Activated T-helper 1 cell treated with anti-CD3 and anti-CD28 coated beads, Interleukin-2, amount 50 U/mL, for 16 hours (primary cell): ENCODE data around the gene ZNF429.
"Not testable (repeated sequence)": the region's sequence is repeated elsewhere in the genome, so short reads cannot be mapped to it uniquely, and the experiment has no call there.

Experiments used
- DNase-seq, 2 donors: peaks; one replicate each; pipeline ENCODE4 v3.0.0-alpha.2; 2020; ENCODE audit warnings: low read depth in 1 of 2, low spot score in 1 of 2

ZNF429 gene

GRCh38 chr19:21512609-21513008 is 7.2 kb downstream of the ZNF429 start:
- not testable (repeated sequence) for DNase-seq

- DNase-seq: no peak
Measured at GRCh38 chr19:21513651-21514050, 8.2 kb downstream of the ZNF429 start.

GRCh38 chr19:21519488-21519887 is 14.1 kb downstream of the ZNF429 start:
- no peak for DNase-seq

GRCh38 chr19:21532904-21533303 is 27.5 kb downstream of the ZNF429 start:
- no peak for DNase-seq

- DNase-seq: not testable (repeated sequence)
Measured at GRCh38 chr19:21536741-21537290, 31.4 kb downstream of the ZNF429 start.

- no peak for DNase-seq
Measured at GRCh38 chr19:21559444-21559843, 54.0 kb downstream of the ZNF429 start.

GRCh38 chr19:21564406-21564805 is 59.0 kb downstream of the ZNF429 start:
- no peak for DNase-seq

- DNase-seq: no peak
Measured at GRCh38 chr19:21566073-21566472, 60.7 kb downstream of the ZNF429 start.

GRCh38 chr19:21567806-21568205 is 62.4 kb downstream of the ZNF429 start:
- DNase-seq: not testable (repeated sequence)

GRCh38 chr19:21568816-21569493 is 63.6 kb downstream of the ZNF429 start:
- DNase-seq: peak; percentile 30 to 46

- DNase-seq: no peak
Measured at GRCh38 chr19:21569494-21569865, 64.1 kb downstream of the ZNF429 start.

- DNase-seq: no peak
Measured at GRCh38 chr19:21571316-21571715, 65.9 kb downstream of the ZNF429 start.

- DNase-seq: no peak
Measured at GRCh38 chr19:21574607-21575006, 69.2 kb downstream of the ZNF429 start.

GRCh38 chr19:21576481-21576880 is 71.1 kb downstream of the ZNF429 start:
- no peak for DNase-seq

- DNase-seq: no peak
Measured at GRCh38 chr19:21580101-21580500, 74.7 kb downstream of the ZNF429 start.

GRCh38 chr19:21580818-21581217 is 75.4 kb downstream of the ZNF429 start:
- no peak for DNase-seq

GRCh38 chr19:21581646-21582240 is 76.3 kb downstream of the ZNF429 start:
- no peak for DNase-seq

- DNase-seq: no peak
Measured at GRCh38 chr19:21584537-21584936, 79.1 kb downstream of the ZNF429 start.

GRCh38 chr19:21585281-21585890 is 80.0 kb downstream of the ZNF429 start:
- DNase-seq: no peak

- DNase-seq: no peak
Measured at GRCh38 chr19:21586311-21587116, 81.1 kb downstream of the ZNF429 start.

- DNase-seq: no peak
Measured at GRCh38 chr19:21587117-21587461, 81.7 kb downstream of the ZNF429 start.

GRCh38 chr19:21587549-21587948 is 82.1 kb downstream of the ZNF429 start:
- no peak for DNase-seq
